Thyroid gland (tissue), 4 donors: Measurements from ENCODE around the gene USP21.

ENCODE experiments used
- POLR2A ChIP-seq, 2 donors: fragments of 450-650 bp; IDR thresholded peaks; one replicate each; pipeline ENCODE4 v1.6.1; 2017; ENCODE audit warnings: antibody characterized with exemption in 2 of 2, mild to moderate bottlenecking in 2 of 2, moderate library complexity in 1 of 2
- TF ChIP-seq, protein P1 (sequence below), 6 experiments: fragments of 200-600 bp in 3 of 6; fragments of 450-650 bp in 3 of 6; sonication (generic) in 3 of 6; IDR thresholded peaks; one replicate each; pipeline ENCODE4 v1.5.1; 2016 to 2019; ENCODE audit warnings: antibody characterized with exemption in 6 of 6, mild to moderate bottlenecking in 2 of 6, inconsistent platforms in 1 of 6, moderate library complexity in 1 of 6

- TF ChIP-seq, protein P1, sequence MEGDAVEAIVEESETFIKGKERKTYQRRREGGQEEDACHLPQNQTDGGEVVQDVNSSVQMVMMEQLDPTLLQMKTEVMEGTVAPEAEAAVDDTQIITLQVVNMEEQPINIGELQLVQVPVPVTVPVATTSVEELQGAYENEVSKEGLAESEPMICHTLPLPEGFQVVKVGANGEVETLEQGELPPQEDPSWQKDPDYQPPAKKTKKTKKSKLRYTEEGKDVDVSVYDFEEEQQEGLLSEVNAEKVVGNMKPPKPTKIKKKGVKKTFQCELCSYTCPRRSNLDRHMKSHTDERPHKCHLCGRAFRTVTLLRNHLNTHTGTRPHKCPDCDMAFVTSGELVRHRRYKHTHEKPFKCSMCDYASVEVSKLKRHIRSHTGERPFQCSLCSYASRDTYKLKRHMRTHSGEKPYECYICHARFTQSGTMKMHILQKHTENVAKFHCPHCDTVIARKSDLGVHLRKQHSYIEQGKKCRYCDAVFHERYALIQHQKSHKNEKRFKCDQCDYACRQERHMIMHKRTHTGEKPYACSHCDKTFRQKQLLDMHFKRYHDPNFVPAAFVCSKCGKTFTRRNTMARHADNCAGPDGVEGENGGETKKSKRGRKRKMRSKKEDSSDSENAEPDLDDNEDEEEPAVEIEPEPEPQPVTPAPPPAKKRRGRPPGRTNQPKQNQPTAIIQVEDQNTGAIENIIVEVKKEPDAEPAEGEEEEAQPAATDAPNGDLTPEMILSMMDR (IDR thresholded peaks at IDR 0.05): no peak
- TF ChIP-seq POLR2A (IDR thresholded peaks at IDR 0.05): no peak
Observed at GRCh38 chr1:161185732-161186311, 26.5 kb downstream of the USP21 start.
